OCI-LY3 (cell line): ENCODE results near the gene DIPK2A.

ENCODE experiments used
- CTCF ChIP-seq: fragments of 200-600, 300-600 bp; sonication (generic); IDR thresholded peaks from 2 replicates; pipeline ENCODE4 v1.5.1; 2014; ENCODE audit warnings: antibody characterized with exemption, low read length, low read depth
- EZH2phosphoT487 ChIP-seq: fragments of 200-600 bp; shearing (Covaris generic); IDR thresholded peaks from 2 replicates; pipeline ENCODE4 v1.6.1; 2018; ENCODE audit warnings: antibody characterized with exemption, mixed run types, low read depth

GRCh38 chr3:143950810-143951209, 20.8 kb upstream of the DIPK2A start:
- TF ChIP-seq CTCF (no peak), EZH2phosphoT487 (no peak)
